HG03060 (cell line): ENCODE data around the gene ADAMTS17.
"Not testable (repeated sequence)": the region's sequence is repeated elsewhere in the genome, so short reads cannot be mapped to it uniquely, and the experiment has no call there.

Experiments used
- ATAC-seq: cut with Tn5 transposase; IDR thresholded peaks from one replicate; pipeline ENCODE4 v1.9.1; 2021; ENCODE audit warnings: low read depth, moderate number of reproducible peaks; ENCODE audit not compliant: unreplicated experiment

The ADAMTS17 gene

DNA sequence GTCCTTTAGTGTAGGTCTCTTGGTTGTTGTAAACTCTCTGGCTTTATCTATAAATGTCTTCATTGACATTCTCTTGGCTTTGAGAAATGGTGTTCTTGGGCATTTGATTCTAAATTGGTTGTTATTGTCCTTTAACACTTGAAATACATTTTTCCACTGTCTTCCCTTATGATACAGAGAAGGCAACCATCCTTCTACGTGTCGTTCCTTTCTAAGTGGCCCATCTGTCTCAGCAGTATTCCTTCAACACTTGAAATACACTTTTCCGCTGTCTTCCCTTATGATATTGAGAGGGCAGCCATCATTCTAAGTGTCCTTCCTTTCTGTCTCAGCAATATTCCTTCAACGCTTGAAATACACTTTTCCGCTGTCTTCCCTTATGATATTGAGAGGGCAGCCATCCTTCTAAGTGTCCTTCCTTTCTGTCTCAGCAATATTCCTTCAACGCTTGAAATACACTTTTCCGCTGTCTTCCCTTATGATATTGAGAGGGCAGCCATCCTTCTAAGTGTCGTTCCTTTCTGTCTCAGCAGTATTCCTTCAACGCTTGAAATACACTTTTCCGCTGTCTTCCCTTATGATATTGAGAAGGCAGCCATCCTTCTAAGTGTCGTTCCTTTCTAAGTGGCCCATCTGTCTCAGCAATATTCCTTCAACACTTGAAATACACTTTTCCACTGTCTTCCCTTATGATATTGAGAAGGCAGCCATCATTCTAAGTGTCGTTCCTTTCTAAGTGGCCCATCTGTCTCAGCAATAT is 275.1 kb downstream of the ADAMTS17 start:
- not testable (repeated sequence) for ATAC-seq

DNA sequence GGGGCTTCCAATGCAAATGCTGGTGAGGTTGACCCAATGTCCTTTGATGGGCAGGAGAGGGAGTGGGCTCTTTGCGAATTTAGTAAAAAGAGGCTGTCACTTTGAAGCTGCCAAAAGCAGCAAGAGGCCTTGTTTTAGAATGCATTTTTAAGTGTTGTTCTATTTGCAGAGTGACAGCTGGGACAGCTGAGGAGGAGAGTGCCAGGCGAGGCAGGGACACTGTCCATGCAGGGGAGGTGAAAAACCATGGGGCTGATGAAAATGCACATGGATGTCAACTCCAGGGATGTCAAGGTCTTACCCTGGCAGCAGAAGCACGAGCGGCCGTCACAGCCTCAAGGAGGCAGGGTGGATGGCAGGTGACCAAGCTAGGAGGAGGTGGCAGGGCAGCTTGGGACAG is 279.8 kb downstream of the ADAMTS17 start:
- no peak for ATAC-seq

DNA sequence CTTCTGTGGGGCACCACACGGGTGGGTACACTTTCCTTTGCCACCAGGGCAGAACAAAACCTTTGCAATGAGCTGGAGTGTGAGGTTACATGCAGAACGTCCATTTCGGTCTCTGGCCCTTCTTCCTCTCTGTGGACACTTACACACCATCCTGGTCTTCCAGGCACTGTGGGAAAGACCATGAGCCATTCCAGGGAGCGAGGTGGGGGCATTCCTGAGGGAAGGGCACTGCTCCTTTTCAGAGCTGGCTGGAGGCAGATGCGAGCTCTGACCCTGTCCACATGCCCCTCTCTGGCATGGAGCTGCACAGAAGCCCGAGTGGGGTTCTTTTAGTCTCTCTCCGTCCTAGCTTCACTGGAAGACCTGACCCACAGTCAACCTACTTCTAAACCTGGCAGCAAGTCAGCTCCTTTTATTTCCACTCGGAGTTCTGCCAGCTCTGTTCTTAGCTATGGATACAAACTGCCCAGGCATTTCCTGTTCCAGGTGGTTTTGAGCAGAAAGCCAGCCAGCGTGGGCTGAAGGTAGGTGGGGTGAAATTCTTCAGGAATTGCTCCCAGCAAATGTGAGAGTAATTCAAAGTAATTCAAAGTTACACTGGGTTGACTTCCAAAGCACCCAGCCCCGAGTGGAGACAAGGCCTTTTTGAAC is 281.4 kb downstream of the ADAMTS17 start:
- ATAC-seq, result no peak

DNA sequence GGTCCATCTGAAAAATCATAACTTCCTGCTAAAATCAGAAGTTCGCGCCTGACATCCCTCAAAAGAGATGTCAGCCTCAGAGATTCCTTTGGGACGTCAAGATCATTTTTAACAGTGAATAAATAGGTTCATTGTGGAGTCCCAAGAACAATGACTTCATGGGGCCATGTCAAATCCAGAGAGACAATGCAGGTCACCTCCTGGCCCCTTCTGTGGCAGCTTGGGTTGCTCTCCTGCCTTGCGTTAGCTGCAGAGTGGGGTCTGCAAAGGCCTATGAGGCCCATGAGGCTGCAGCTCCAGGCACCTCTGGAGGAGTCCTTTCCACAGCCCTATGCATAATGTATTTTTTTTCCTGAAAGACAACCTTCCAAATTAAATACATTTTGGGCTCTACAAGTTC is 282.3 kb downstream of the ADAMTS17 start:
- ATAC-seq, result no peak

DNA sequence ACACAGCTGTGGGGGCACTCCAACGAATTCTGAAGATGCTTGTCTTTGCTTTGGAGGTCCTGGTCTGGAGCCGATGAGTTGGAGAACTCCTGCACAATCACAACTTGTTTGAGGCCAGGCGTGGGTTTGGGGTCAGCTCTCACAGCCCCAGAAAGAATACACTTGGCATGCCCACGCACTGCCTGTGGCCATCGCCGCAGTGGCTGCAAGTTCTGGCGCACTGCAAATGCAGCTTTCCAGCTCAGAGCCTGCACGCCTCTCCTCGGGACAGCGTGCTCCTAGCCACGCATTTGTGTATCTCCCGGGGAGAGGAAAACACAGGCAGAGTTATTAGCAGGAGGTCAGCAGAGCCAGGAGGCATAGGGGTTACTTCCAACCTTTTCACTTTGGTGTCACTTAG is 282.7 kb downstream of the ADAMTS17 start:
- no peak for ATAC-seq

DNA sequence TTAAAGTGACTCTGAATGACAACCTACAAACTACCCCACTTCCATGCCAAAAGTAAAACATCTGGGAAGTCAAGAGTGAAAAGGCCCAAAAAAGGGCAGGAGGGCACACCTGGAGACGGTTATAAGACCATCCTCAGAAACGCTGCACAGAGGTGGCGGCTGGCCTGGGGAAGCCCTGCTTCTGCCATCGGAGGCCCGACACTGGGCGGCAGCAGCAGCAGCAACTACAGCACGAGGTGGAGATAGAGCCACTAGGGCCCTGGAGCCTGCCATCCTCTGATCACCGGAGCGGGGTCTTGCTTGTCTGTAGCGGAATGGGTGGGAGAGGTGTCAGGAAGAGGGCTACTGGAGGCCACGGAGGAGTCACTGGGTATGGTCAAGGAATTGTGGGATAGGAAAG is 283.3 kb downstream of the ADAMTS17 start:
- no peak for ATAC-seq

DNA sequence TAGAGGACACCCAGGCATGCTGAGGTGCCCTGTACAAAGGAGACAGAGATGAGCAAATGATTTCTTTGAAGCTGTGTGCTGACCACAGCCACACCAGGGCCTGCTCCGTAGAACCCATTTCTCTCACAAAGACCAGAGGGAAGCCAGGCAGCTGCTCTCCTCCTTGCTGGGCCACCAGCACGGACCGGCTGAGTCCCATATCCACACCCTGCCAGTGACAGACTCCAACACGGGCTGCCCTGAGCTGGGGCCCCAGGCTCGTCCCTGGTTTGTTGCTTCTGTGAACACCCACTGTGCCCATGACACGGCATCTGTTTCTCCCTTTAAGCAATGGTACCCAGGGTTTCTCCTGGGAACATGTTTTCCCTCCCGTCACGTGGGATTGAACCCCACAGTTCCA is 284.5 kb downstream of the ADAMTS17 start:
- no peak for ATAC-seq

DNA sequence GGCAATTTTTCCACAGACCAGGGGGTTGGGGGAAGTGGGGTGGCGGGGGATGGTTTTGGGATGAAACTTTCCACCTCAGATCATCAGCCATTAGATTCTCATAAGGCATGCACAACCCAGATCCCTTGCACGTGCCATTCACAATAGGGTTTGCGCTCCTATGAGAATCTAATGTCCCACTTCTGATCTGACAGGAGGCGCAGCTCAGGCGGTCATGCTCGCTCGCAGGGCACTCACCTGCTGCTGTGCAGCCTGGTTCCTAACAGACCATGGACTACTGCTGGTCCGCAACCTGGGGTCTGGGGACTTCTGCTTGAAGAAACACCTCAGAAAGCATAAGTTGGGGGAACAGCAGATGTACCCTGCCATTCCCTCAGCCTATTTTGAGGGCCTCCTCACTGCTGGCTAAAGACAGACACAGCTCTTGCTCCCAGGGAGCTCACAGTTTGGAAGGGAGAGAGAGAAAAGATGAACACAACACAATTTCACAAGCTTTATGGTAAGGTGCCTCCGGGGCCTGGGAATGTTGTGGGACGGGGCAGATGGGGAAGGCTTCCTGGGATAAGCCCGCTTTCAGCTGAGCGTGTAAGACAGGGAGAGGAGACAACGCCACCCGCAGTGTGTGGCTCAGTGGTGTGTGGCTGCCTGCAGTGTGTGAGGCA is 285.2 kb downstream of the ADAMTS17 start:
- ATAC-seq, result no peak

DNA sequence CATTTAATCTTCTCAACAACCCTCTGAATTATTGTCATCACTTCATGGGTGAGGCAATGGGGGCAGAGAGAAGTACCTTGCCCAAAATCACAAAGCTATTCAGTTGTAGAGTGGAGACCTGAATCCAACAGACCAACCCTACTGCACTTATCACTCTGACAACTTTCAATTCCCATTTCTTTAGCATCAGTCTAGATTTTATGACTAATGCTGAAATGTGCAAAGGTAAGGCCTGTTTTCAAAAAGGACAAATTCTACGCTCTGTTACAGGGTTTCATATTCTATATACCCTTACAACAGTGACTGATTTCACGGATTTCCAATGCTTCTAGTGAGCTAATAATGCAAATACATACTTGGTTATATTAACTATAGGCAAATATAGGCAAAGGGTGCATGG is 286.0 kb downstream of the ADAMTS17 start:
- no peak for ATAC-seq

DNA sequence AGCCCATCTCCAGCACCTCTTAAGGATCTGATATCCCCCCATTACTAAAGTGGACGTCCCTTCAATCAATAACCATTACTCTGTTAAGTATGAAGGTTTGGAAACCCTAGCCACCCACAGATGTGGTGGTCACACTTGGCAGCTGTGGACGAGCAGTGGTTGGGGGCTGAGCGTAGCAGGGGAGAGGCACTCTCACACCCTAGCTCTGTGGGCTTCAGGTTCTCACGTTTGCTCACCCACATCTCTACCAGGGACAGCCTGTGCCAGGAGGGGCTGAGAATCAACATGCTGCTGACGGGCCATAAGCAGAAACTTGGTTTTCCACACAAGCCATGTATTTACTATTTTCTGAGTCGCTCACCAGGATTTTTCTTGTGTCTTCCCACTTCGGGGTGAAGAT is 287.2 kb downstream of the ADAMTS17 start:
- no peak for ATAC-seq

DNA sequence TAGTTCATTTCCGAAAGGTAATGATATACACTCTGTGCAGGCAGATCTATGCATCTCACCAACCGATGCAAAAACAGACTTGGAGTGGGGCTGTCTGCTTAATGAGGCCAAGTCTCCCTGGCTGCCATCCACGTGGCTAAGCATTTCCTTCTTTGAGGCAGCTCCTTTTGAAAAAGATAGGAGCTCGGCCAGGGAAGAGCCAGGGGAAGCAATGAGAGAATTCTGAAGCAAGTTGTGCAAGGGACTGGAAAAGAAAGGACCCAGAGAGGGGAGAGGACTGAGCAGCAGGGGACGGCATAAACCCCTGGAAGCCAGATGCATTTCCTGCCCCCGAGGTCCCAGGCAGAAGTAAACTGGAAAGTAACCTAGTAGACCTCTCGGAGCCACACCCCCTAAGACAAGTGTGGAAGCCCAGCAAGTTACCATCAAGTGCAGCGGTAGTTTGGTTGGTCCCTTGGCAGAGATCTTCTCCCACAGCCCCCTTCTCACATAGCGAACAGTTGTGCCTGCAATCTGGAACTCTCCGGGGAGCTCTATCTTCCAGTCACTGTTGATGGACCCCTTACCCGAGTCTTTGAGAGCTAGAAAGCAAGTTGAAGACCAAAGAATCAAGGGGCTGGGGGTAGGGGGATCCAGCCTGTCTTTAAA is 288.2 kb downstream of the ADAMTS17 start:
- ATAC-seq, result no peak

DNA sequence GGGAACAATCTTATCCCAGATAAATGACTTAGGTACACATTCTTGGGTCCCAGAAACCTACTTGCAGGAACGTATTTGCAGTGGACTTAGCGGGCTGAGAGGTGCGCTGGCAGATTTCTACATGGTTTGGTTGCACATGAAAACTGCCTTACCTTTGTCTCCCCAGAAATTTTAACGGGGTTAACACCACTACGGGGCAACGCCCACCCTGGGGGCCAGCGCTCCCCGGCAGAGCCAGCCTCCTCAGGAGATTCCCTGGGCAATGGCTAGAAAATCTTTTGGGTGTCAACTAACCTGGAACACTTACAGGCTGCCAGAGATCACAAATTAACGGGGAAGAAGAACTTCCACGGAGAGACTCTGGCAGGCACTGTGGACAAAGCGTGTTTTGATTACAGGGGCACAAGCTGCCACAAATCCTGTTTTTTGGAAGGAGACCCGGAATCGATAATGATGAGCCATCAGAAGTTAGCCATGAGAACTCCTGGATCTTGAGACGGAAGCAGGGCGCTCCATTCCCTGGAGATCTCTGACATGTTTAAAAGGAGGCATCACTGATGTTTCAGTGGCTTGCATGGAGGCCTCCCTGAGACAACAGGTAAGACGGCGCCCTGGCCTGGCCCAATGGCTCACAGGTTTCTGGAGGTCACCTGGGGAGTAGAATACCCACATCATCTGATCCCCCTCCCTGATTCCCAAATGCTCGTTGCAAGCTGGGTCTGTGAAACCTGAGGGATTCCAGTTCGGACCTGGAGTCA is 288.9 kb downstream of the ADAMTS17 start:
- no peak for ATAC-seq

DNA sequence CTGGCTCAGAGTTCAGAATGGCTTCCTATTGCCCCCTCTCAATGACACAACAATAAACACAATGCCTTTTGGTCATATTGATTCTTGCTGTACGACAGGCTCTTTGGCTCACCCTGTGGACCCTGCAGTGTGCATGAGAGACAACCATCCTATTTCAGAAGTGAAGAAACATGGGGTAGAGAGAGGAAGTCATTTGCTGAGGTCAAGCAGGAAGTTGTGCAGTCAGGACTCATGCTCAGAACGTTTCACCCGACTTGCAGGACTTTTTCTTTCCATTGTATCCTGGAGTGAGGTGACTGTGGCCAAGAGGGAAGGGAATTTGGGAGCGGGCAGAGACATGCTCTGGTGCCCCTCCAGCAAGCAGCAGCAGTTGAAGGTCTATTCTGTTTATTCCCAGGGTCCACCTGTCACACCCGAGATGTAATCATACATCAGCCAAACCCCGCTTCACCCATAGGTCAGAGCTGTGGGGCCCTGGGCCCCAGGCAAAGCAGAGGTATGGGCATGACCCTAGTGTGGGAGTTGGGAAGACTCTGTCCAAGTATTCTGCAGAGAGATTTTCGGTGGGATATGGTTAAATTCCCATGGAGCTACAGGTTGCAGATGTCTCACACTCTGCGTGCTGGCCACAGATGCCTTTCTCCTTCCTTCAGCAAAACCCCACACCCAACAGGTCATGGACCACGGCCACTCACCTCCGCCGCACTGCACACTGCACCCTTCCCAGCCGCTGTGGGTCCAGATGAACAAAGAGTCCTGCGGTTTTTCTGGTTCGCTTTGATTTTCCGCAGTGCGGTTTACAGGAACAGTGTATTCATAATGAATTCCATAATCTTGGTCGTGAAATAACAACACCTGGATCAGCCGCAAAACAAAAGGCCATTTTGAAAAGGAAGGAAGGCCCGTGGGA is 290.6 kb downstream of the ADAMTS17 start:
- ATAC-seq, result no peak

DNA sequence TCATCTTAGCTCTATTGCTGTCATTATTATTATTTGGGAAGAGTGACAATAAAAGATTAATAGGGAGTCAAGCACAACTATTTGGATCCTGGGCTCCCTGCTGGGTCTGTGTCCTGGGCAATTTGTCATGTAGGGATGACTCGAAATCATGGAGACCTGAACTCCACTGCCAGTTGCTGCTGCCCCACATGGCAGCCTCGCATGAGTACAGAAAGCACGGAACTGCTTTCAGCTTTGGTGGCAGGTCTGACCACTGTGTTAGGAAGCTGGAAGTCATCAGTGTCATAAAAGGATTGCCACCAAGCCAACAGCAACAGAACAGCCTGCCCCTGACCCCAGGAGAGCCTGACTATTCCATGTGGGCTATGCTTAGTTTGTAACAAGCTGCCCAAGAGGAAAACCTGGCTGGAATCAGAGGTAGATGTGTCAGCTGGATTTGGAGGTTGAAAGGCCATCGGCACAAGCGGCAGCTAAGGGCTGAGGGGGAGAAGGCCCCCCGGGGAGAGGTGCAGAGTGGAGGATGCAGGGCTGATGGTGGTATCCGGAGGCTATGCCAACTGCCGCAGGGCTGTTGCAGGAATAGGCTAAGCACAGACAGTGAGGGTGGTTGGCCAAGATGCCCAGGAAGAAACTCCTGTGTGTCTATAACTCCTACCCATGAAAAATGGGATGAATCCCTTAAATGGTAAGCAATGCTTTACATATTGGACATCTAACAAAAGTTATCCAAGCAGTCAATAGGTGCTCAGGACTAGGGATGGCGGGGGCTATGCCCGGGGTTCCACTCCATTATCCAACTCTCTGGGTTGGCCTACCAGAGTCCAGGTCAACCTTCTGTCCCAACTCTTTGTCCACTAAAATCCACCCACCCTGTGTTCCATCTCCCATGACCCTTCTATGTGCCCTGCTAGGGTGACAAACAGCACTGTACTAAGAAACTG is 291.6 kb downstream of the ADAMTS17 start:
- no peak for ATAC-seq

DNA sequence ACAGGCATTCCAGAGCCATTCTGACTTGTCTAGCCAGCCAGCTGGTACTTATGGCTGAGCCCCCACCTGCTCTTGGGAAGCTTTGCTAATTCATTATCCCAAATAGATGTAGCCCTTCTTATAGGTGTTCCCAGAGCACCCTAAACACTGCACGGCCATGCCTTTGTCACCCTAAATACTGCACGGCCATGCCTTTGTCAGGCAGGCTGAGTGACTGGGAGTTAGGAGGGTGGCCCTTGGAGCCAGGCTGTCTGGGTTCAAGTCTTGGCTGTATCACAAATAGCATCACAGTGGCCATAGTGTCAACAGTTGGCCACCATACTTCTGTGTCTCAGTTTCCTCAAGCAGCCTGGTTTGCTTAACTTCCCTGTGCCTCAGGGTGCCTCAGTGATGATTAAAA is 292.3 kb downstream of the ADAMTS17 start:
- no peak for ATAC-seq

DNA sequence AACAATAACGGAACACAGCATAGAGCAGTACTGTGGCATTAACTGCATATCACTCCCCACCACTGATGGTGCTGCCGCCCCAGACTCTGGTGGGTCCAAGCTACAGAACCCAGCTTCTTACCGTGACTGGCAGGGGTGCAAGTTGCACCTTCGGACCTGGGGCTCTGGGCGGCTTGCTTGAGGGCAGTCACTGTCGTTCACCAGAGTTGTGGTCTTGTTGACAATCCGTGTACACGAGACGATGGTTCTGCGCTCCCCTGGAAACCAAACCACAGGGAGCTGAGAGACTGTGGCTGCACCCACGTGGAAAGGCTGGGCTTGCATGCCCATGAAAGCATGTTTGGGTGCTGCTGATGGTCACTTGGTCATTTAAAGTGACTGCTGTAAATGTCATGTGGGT is 293.0 kb downstream of the ADAMTS17 start:
- no peak for ATAC-seq

DNA sequence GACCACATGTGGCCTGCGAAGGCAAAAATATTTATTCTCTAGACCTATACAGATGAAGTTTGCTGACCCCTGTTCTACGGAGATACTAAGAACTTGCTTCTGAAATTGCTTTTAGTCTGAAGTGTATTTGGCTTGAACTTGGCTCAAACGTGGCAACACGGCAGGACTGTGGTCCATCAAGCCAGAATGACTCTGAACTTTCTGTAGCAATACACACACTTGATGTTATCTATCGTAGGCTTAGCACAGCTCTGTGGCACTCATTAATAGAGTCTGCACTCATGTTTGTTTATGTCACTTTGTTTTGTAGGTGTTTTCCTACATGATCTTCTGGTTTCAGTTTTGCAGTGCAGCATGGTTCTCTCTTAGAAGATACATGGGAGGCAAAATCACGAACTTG is 298.1 kb downstream of the ADAMTS17 start:
- no peak for ATAC-seq

DNA sequence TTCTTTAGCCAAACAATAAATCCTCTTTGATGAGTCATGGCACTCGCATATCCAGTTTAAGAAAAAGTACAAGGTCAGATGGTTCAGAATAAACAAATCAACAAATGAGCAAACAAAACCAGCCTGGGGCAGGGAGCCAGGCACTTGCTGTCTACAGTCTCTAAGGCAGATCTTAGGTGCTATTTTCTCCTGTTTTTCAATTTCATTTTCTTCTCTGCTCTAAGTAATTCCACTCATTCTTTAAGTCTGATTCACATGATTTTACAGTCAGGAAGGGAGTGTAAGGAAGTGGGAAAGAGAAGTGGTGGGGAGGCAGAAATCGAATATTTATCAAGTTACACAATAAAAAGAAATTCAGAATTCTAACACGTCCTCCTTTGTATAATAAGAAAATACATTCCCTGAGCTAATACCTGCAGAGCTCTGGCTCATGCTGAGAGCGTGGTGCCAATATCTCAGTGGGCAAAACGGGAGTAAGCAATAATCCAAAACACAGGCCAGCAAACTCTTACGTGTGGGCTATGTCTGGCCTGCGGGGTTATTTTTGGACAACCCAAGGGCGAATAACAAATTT is 298.6 kb downstream of the ADAMTS17 start:
- ATAC-seq, result no peak
